PFSK-1 (cell line): Measurements from ENCODE around the gene SLC35G1.

Source experiments
- POLR2AphosphoS5 ChIP-seq: IDR thresholded peaks from 2 replicates; pipeline ENCODE4 v1.6.1; 2012; ENCODE audit warnings: low read depth, mild to moderate bottlenecking, control low read depth, low read length, moderate library complexity
- SIN3A ChIP-seq: IDR thresholded peaks from 2 replicates; pipeline ENCODE4 v1.6.1; 2012; ENCODE audit warnings: mild to moderate bottlenecking, low read length, moderate library complexity, borderline replicate concordance; ENCODE audit not compliant: insufficient read depth
- TAF1 ChIP-seq: IDR thresholded peaks from 2 replicates; pipeline ENCODE4 v1.6.1; 2012; ENCODE audit warnings: low read length, control low read depth, borderline replicate concordance; ENCODE audit not compliant: insufficient read depth

GRCh38 chr10:93940881-93941280 is 47.1 kb downstream of the SLC35G1 start:
- TF ChIP-seq SIN3A (no peak), POLR2AphosphoS5 (no peak), TAF1 (no peak)
